Cortex of kidney (tissue), 1 donor: ENCODE results near the gene HNF1B.
"Not testable (repeated sequence)": the region's sequence is repeated elsewhere in the genome, so short reads cannot be mapped to it uniquely, and the experiment has no call there.

Experiments used
- DNase-seq: peaks from one replicate; lab custom pipeline; 2025; lab: John Stamatoyannopoulos, UW

The HNF1B gene

DNA sequence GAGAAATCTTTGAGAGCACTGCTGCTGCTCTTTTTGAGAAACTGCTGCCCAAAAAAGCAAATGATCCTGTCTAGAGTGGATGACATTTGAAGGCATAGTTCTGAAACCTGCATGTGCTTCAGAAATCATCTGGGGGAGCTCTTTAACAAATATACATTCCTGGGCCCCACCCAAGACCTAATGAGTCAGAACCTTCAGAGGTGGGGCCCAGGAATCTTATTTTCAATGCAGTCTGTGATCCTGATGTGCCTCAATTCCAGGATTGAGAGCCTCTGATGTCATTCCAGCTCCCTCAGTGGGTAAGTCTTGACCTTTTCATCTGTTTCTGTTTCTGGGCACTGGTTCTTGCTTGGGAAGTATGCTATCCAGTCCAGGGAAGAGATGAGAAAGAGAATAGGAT lies 42.3 kb downstream of the HNF1B start:
- no peak for DNase-seq

DNA sequence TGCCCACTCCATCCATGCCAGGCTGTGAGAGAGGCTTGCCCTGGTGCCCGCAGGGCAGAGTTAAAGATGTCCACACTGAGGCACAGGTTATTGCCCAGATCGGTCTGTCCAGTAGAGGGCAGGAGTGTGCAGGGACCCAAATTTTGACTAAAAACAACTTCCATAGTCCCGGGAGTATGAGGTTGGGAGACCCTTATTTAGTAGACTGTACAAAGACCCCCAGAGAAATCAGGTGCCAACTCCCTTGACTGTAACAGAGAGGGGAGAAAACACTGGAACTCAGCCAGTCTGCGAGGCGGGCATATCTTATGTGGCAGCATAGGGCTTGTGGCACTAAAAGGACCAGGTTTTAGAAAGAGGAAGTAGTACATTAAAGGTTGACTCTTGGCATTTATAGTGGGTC lies 43.4 kb downstream of the HNF1B start:
- no peak for DNase-seq

DNA sequence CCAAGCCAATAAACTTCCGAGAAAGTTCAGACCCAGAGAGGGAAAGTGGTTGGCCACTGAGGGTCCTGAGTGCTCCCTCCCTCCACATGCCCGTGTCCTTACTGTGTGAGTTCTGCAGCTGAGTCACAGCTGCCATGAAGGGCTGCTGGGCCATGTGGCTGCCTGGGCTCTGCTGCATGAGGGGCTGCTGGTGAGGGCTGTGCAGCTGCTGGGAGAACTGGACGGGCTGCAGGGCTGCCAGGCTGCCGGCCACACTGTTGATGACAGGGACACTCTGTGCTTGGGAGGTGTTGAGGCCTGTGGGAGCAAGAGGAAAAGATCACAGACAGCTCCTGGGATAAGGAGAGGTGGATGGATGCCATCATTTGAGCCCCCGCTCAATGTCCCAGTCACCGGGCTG lies 44.0 kb downstream of the HNF1B start:
- no peak for DNase-seq

DNA sequence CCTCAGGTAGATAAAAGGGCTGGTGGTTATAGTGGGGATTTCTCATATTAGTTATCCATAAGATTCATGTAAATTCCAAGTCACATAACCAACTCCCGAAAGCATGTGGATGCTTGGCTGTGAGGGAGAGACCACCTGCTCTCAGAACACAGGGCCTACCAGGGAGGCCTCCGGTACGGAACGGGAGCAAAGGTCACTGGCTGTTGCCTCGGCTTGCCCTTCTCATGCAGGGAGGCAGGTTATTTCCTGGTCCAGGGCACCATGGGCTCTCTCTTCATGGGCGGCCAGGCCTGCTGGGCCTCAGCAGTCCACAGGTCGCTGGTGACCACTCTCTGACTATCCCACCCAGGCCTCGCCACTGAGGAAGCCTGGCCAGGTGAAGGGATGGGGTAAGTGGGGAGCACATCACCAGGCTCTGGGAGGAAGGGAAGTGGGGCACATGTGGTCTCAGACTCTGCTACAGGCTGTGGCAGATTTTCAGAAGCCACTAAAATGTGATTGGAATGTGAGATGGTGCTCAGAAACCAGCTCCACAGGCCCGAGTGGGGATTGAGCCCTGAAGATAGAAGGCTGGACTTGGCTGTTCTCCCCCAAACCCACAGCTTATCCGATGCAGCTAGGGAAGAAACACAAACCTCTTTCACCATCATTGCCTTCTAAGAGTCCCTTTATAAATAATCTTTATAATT lies 45.4 kb downstream of the HNF1B start:
- DNase-seq, result no peak

DNA sequence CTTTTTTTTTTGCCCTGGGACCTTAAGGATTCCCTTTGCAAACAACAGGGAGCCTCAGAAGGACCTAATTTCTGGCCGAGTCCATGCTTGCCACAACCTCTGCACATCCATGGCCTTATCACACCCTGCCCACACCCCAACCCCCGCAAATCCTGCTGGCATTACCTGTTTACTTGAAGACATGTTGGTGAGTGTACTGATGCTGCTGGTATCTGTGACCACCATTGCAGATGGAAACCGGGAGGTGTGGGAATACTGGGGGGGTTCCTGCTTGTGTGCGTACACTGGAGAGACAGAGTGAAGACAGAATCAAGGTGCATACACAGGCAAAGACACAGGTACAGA lies 46.0 kb downstream of the HNF1B start:
- DNase-seq, result no peak

DNA sequence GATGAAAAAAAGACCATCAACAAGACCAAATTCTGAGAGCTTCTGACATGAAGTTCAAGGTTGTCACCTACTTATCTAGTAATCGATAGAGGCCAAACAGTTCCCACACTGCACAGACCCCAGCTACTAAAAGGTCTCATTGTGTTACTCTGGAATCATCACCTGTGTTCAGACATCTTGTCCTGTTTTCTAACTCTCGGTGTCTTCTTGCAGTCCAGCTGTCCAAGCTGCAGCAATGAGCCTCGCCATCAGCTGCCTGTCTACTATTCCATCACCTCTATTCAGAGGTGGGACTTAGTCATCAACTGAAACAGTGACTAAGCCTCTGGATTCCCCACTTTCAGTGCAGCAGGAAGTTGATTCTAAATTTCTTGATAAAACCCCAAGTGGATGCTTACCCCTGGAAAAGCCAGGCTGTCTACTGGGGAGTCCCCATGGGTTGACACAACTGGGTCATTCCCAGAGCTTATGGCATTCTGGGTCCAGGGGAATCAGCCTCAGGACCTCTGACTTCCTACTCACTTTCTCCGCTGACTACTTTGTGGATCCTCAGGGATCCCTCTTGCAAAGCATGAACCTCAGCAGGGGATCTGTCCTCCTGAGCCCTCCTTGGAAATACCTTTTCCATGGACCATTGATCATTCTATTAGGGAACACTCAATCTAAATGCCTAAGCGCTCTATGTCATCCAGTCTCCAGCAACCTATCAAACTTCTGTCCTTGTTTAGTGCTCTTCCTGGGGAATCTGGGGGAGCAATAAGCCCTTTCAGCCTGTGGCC lies 46.5 kb downstream of the HNF1B start:
- DNase-seq, result no peak

DNA sequence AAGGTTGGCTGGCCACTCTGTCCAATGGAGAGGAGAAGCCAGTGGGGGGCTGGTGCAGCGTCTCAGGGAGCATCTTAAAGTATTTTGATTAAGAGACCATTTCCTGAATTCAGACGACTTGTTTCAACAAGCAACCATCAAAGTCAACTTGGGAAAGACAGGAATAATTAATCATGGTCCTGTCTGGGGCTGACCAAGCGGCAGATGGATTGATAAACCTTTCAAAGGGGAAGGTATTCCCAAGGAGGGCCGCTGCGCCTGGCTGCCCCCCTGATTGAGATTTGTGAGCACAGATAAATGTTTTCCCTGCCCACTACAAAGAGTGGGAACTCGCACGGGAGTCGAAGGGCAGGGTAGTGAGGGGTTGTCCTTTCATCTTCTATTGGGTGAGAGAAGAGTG lies 47.5 kb downstream of the HNF1B start:
- no peak for DNase-seq

DNA sequence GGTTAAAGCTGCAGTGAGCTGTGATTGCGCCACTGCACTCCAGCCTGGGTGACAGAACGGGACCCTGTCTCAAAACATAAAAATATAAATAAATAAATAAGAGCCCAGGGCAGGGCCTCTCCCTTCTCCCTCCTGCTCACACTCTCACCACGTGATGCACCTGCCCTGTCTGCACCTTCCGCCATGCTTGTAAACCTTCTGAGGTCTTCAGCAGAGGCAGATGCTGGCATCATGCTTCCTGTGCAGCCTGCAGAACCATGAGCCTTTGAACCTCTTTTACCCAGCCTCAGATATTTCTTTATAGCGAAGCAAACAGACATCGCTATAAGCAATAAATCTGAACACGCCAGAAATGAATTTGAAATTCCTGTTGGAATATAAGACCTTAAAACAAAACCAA lies 48.5 kb downstream of the HNF1B start:
- no peak for DNase-seq

DNA sequence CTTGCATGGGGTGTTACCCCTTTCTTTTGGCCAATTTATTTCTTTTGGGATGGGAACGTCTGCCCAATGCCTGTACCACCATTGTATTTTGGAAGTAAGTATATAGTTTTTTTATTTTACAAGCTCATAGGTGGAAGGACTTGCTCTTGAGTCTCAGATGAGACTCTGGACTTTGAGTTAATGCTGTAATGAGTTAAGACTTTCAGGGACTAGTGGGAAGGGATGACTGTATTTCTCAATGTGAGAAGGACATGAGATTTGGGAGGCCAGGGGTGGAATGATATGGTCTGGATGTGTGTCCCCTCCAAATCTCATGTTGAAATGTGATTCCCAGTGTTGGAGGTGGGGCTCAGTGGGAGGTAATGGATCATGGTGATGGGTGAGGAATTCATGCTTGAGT lies 49.1 kb downstream of the HNF1B start:
- DNase-seq, result no peak

DNA sequence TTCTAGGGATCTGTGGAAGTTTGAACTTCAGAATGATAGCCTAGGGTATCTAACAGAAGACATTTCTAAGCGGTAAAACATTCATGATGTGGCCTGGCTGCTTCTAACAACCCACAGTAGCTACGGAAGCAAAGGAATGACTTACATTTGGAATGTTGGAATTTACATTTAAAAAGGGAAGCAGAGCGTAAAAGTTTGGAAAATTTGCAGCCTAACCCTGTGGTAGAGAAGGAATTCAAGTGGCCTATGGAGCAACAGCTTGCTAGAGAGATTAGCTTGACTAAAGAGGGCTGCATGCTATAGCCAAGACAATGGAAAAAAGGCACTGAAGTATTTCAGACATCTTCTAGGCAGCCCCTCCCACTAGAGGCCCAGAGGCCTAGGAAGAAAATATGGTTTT lies 50.1 kb downstream of the HNF1B start:
- DNase-seq, result no peak

DNA sequence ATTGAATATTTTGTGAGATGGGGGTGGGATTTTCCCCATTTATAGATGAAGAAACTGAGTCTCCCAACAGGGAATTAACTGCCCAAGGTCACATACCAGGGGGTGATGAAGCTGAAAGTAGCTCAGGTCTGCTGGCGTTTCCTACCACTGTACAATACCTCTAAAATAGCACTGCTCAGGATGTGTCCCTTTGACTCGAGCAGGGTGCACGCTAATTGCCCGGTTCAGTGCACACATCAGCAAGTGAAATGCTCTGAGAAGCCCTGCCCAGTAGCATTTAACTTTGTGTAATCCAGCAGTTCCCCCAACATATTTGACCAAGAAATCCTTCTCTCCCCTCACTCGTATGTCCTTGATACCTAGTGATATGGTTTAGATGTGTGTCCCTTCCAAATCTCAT lies 51.5 kb downstream of the HNF1B start:
- no peak for DNase-seq

DNA sequence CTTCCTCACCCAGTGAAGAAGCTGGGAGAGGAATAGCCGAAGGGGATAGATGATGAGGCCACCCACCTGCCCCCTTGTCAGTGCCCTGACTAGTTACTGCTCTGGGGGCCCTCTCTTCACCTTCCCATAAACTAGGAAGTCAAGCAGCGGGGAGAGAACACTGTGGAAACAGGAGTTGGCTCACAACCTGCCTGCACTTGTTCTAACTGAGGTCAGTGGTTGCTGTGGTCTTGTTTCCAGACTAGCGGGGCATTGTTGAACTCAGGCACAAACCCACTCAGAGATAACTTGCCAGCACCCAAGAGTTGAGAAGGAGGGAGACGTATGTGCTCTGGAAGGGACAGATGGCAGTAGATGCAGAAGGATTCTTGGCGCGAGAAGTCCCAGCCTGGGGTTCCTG lies 53.1 kb downstream of the HNF1B start:
- DNase-seq, result no peak

DNA sequence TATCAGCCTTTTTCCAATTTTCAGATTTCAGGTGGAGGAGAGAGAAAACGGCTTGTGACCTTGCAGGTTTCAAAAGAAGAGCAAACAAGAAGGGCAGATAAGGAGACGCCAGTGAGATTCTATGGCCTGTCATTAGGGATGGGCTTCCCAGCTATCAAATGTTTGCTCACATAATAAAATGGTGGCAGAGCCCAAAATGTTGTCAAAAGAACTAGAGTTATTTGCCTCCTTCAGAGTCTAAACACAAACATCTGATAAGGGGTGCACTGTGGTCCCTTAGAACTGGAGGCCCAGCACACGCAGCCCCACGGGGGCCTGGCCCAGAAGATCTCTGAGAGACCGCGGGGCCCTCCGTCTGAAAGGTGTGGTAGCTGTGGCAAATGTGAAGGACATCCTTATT lies 55.5 kb downstream of the HNF1B start:
- DNase-seq, result no peak

DNA sequence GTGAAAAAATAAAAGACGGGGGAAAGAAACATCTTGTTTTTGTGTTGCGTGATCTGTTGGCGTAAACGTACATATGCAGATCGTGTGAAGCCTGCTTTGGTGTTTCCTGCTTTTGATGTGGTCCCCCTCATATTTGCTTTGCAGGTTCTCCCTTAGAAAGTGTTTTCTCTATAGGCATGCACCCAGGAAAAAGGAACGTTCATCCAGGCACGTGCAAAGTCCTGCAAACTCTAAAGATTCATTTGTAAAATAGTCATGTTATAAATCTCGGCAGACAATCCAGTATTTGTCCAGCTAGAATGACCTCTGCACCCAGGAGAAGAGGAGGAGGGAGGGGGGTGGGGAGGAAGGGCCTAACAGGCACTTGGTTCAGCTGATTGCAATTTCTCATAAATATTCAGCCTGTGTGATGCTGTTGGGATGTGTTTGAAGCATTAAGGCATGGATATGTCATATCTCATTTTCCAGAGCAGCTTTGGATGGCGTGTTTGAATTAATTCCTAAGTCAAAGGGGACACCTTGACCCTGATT lies 61.3 kb downstream of the HNF1B start:
- no peak for DNase-seq

DNA sequence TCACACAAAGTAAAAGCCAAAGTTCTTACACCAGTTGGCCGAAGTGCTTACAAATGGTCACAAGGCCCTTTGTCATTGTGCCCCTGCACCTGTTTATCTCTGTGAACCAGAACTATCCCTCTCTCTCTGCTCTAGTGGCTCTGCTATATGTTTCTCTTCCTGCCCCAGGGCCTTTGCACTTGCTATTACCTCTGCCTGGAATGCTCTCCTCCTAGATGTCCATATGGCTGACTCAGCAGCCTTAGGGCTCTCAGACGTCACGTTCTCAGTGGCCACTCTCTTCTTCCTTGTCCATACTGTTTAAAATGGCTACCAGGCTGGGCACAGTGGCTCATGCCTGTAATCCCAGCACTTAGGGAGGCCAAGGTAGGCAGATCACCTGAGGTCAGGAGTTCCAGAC lies 62.9 kb downstream of the HNF1B start:
- no peak for DNase-seq

DNA sequence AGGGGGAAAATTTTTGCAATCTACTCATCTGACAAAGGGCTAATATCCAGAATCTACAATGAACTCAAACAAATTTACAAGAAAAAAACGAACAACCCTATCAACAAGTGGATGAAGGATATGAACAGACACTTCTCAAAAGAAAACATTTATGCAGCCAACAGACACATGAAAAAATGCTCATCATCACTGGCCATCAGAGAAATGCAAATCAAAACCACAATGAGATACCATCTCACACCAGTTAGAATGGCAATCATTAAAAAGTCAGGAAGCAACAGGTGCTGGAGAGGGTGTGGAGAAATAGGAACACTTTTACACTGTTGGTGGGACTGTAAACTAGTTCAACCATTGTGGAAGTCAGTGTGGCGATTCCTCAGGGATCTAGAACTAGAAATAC lies 64.9 kb downstream of the HNF1B start:
- not testable (repeated sequence) for DNase-seq

DNA sequence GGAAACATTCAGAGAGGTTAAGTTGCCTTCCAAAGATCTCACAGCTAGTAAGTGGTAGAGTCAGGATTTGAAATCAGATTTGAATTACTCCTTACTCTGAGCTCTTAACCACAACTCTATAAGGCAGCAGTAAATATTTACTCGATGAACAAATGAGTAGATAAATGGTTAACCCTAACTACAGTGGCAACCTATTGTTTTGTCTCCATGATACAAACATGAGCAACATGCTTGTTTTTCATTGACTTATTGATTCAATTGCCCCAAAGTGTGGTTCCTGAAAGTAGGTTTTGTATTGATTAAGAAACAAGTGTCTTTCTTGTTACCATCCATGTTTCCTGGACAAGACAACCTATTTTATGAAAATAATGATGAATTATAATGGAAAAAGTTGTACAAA lies 66.8 kb downstream of the HNF1B start:
- no peak for DNase-seq

DNA sequence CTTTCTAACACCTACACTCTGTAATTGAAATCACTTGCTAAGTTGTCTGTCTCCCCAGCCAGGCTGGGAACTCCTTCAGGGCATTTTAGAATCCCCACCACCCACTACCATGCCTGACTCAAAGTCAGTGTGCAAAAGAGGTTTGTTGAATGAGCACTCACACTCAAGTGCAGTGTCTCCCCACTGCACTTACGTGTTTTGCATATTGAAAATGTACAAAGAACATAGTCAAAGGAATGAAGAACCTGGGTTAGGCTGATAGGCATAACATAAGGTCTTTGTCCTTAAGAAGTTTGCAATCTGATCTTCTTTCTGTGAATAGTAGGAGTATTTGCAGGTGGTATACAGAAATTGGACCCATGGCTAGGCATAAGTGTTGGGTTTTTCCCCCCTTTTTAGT lies 67.8 kb downstream of the HNF1B start:
- no peak for DNase-seq

DNA sequence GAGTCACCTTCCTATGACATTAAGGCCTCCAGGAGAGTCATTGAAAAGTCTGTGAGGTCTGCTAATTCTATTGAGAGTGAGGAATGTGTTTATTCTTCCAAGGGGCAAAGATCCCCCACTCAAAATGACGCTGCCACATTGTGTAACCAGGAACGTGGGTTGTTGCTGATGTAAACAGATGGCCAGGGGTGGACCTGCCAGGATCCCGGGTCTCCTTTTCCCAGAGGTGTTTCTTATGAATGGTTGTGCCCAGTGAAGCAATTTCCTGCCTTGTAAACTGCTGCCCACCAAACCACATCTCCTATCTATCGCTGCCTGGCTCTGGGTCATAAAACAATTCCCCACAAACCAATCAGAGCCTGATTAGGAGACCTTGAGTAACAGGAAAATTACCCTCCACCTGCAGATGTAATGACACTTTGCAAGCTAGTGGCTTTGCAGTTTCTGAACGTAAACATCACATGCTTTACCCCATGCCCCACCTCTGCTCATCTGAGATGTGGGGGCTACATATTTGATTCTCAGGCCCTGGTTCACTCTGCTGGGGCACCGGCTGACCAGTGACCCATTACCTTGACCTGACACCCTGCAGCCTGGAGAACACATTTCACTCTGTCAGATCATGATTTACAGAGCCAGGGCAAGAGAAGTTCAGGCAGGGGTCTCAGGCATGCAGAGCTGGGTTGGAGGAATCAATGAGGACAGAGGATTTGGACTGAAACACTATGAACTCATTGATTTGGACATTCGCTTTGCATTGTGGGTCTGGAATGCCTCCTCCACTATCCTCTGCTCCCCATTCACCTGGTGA lies 68.5 kb downstream of the HNF1B start:
- no peak for DNase-seq

DNA sequence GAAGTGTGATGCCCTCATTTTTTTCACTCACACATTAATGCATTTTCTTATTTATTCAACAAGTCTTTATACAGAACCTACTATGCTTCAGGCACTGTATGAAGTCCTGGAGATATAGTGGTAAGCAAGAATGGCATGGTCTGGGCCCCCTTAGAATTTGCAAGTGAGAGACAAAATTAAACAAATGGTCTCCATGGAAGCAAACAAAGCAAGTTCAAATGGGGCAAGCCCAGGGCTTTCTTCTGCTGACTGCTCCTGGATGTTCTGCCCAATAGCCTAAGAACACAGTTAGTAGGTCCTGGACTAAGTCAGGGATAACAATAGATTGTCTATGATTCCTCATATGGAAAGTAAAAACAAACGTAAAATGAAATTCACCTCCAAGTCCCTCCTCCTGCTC lies 70.3 kb downstream of the HNF1B start:
- DNase-seq, result no peak

DNA sequence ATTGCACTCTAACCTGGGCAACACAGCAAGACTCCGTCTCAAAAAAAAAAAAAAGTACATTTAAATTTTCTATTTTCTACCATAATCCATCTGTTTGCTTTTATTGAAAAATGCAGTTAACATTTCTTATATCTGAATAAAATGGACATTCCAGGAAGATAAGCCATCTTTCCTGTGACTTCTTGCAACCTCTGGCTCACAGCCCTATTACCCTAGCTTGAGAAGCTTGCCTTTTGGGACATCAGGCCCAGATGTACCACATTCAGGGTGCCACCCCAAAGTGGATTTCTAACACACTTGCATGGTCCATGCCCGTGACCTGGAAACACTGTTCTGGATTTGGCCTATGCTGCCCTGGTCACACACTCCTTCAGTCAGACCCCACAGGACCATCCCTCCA lies 71.5 kb downstream of the HNF1B start:
- DNase-seq, result no peak

DNA sequence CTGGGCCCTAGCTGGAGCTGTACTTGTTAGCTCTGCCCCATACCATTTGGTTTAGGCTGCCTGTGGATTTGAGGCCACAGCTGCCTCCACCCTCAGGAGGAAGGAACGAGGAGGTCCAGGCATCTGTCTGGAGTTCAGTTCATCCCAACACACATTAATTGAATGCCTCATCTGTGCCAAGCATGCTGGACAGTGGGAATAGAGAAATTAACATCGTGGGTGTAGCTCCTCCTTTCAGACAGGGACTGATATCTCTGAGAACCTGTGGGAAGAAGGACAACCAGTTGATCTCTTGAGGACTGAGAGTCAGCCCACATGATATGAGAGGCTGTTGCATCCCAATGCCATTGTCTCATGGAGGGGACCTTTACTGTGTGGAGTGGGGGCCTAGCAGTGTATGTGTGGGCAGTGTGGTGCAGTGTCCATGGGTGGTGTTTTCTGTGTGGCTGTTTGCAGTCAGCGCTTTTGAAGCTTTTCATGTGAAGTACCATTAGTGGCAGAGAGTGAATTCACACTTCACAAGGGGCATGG lies 72.2 kb downstream of the HNF1B start:
- DNase-seq, result no peak
